ACC112 (cell line): ENCODE measurements around the gene GRIA4.

Source experiments
- H2AFZ ChIP-seq: fragments of 200-600 bp; sonication (generic); one replicate; pipeline ENCODE4 v1.6.0; 2017; ENCODE audit warnings: antibody characterized with exemption, low read length; ENCODE audit not compliant: unreplicated experiment
- H3K27ac ChIP-seq: fragments of 200-600 bp; sonication (generic); 2 replicates; pipeline ENCODE4 v1.5.1; 2014; ENCODE audit warnings: low read depth, mild to moderate bottlenecking, antibody characterized with exemption, low read length, moderate library complexity
- H3K27me3 ChIP-seq: fragments of 200-600 bp; sonication (generic); 2 replicates; pipeline ENCODE4 v1.6.1; 2014; ENCODE audit warnings: mild to moderate bottlenecking, antibody characterized with exemption, low read length, moderate library complexity, mixed read lengths; ENCODE audit not compliant: insufficient read depth
- H3K36me3 ChIP-seq: fragments of 200-600 bp; sonication (generic); 2 replicates; pipeline ENCODE4 v1.6.1; 2016; ENCODE audit warnings: mild to moderate bottlenecking, antibody characterized with exemption, low read length, moderate library complexity, mixed read lengths; ENCODE audit not compliant: insufficient read depth
- H3K4me1 ChIP-seq: fragments of 200-600 bp; sonication (generic); one replicate; pipeline ENCODE4 v1.6.1; 2016; ENCODE audit warnings: low read length, mixed read lengths; ENCODE audit not compliant: insufficient read depth, unreplicated experiment, control insufficient read depth
- H3K4me3 ChIP-seq: fragments of 200-600 bp; sonication (generic); 2 replicates; pipeline ENCODE4 v1.5.1; 2014; ENCODE audit warnings: mild to moderate bottlenecking, low read depth, low read length
- H3K79me2 ChIP-seq: fragments of 200-600 bp; sonication (generic); one replicate; pipeline ENCODE4 v1.6.0; 2016; ENCODE audit warnings: low read length; ENCODE audit not compliant: control insufficient read depth, unreplicated experiment, insufficient read depth

GRIA4 gene

DNA sequence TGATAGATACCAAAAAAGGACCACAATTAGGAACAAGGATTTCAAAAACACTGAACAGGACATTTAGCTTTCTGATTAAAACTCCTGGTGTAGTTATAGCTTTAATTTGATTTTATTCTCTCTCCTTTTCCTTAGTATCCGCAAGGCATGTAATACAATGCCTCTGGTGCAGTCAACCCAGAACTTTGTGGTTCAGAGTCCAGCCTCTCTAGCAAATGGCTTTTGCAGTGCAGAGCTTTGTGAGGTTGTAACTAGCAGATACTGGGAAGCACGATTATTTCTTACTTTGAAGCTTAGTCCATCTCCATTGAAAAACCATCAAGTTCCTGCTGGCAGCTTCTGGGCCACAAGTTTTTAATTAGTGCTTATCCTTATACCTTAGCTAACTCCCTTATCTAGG is 79.8 kb downstream of the GRIA4 start:
- Histone ChIP-seq H2AFZ (no peak overlapping the region), H3K27me3 (peaks cover 6% of the 10 kb centered on the region; the same call in 1 of the 2 replicates), H3K36me3 (no peaks in the 10 kb centered on the region), H3K4me1 (no peaks in the 10 kb centered on the region), H3K79me2 (no peaks in the 10 kb centered on the region), H3K27ac (no peak overlapping the region), H3K4me3 (no peak overlapping the region)

DNA sequence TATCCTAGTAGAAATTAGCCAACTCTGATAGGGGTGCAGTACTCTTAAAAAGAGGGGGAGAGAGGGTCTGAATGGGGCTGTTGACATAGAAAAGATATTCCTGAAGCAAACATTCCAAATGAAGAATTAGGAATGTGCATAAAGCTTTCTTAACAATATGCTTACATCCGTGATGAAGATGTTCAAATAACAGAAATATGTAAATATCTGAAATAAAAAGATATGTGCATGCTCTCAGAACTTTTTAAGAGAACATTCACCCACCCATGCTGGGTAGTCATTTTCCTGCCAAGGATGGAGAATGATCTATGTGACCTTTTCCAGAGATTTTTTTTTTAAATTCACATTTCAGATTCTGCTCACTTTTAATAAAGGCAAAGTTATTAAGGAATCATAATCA is 80.6 kb downstream of the GRIA4 start:
- Histone ChIP-seq H3K4me1 (no peaks in the 10 kb centered on the region), H3K79me2 (no peaks in the 10 kb centered on the region), H3K27ac (no peak overlapping the region), H2AFZ (no peak overlapping the region), H3K27me3 (peaks cover 6% of the 10 kb centered on the region; the same call in 1 of the 2 replicates), H3K36me3 (no peaks in the 10 kb centered on the region), H3K4me3 (no peak overlapping the region)

DNA sequence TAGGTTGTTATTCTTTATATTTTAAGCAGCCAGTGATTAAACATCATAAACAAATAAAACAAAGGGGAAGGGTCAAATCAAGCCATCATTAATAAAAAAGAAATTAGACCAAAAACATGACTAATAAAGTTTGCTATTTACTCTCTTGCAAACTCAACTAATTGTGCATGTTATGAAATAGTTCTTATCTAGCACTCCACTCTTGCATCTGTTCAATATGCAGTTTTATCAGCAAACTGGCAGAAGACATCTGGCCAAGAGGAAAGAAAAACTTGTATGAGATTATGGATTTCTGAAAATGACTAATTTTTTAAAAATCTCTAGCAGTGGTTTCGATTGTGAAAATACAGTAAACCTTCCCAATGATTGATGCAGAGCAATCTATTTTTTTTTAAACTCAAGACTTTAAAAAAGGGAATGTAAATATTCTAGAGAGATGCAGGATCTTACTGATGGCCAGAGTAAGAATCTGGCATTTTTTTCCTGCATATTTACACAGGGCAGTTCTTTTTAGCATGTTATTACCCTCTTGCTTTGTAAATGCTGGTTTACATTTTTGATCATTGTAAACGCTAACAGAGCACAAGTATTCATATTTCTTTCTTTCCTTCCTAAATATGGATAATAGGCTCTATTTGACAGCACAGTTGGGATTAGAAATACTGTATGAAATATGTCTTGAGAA is 83.3 kb downstream of the GRIA4 start:
- H3K4me3 ChIP-seq = no peak overlapping the region

DNA sequence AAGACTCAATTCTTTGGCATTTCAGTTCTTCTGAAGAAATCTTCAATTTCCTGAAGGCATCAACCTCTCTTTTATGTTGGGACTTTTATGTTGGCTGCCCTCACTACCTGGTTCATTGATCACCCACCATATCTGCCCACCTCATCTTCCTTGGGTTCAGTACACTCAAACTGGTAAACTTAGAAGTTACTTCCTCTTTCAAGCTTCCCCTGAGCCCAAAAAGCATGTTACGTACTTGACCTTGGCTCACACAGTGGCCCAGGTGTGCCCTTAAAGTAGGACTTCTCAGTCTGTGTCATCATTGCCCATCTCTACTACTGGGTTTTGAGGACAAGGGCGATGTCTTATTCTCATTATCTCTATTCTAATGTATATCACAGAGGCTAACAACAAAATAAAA is 86.1 kb downstream of the GRIA4 start:
- Histone ChIP-seq H3K4me1 (no peaks in the 10 kb centered on the region), H3K27ac (no peak overlapping the region), H3K79me2 (no peaks in the 10 kb centered on the region), H3K27me3 (peaks cover 17% of the 10 kb centered on the region; the same call in 1 of the 2 replicates), H3K36me3 (no peaks in the 10 kb centered on the region), H3K4me3 (no peak overlapping the region), H2AFZ (no peak overlapping the region)

More for the DNA sequence above, 83.3 kb downstream of the GRIA4 start:
- Histone ChIP-seq H3K4me1 (no peaks in the 10 kb centered on the region), H3K36me3 (no peaks in the 10 kb centered on the region), H3K27me3 (peaks cover 3% of the 10 kb centered on the region; the same call in 1 of the 2 replicates), H3K27ac (no peak overlapping the region), H2AFZ (no peak overlapping the region), H3K79me2 (no peaks in the 10 kb centered on the region)

DNA sequence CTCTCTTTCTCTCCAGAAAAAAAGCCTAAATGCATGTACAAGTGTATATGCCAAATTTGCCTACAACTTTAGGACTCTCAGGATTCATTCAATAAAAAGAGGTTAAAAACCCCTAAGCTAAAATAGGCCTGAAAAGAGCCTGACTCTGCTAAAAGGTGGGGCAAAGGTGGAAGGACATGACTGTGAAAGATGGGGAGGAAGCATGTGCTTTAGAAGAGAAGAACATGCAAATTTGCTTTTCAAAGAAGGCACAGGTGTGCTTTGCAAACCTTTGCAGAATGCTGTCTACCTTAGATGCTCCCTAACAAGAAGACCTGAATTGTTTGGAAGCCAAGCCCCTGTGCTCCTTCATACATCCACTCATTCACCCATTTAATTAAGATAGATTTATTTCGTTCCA is 87.4 kb downstream of the GRIA4 start:
- Histone ChIP-seq H2AFZ (no peak overlapping the region), H3K36me3 (no peaks in the 10 kb centered on the region), H3K27me3 (peaks cover 18% of the 10 kb centered on the region; the same call in 1 of the 2 replicates)

DNA sequence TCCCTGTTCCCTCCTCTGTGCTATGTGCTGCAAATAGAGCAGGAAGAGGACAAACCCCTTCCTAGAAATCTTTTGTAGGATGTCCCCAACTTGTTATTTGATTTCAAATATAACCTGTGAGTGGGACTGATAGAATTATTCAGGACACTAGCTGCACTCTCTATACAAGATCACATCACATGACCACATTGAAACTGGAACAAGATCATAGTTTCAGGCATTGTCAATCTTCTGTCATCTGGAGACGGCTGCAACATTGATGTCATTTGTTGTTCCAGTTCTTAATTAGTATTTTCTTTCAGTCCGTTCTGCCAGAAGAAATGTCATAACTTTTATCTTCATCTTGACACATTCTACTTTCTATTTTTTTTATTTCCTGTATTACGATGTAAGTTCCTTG is 89.3 kb downstream of the GRIA4 start:
- Histone ChIP-seq H3K36me3 (no peaks in the 10 kb centered on the region), H3K4me3 (no peak overlapping the region), H3K4me1 (no peaks in the 10 kb centered on the region), H2AFZ (no peak overlapping the region), H3K27ac (no peak overlapping the region), H3K79me2 (no peaks in the 10 kb centered on the region), H3K27me3 (peaks cover 18% of the 10 kb centered on the region; the same call in 1 of the 2 replicates)

More for the DNA sequence above, 87.4 kb downstream of the GRIA4 start:
- no peak overlapping the region for H3K27ac ChIP-seq
- H3K4me3 ChIP-seq = no peak overlapping the region
- H3K4me1 ChIP-seq = no peaks in the 10 kb centered on the region
- H3K79me2 ChIP-seq = no peaks in the 10 kb centered on the region

DNA sequence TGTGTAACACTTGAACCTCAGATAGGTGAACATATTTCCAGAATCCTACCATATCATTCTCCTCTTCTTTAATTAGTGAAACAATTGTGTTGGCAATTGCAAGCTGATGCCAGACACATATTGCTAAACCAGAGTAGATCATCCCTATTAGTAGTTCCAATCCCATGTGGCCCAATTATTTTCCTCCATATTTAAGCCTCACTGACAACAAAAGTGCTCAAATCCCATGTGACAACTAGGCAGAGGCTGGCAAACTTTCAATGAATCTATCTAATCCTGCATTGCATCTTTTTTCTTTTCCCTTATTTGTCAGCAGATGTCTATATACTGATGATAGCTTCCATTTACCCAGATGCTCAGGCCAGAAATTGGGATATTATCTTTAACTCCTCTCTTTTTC is 90.4 kb downstream of the GRIA4 start:
- Histone ChIP-seq H3K27me3 (peaks cover 18% of the 10 kb centered on the region; the same call in 1 of the 2 replicates), H3K36me3 (no peaks in the 10 kb centered on the region), H3K79me2 (no peaks in the 10 kb centered on the region), H3K4me1 (no peaks in the 10 kb centered on the region), H3K27ac (no peak overlapping the region), H2AFZ (no peak overlapping the region), H3K4me3 (no peak overlapping the region)

DNA sequence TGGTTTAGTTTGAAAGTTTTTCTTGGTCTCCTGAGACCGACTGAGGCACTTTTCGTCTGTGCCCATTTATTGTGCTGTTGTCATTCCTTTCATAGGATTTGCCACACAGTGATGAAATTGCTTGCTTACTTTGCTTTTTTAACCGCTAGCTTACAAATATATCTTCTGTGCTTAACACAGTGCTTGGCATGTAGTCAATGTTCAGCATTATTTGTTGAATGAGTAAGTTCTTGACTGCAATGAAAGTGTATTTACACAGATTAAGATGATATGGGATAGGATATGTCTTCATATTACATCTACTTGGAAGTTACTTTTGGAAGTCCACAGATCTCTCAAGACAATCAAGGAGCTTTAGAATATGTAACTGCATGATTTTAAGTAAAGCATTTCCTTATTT is 91.2 kb downstream of the GRIA4 start:
- no peaks in the 10 kb centered on the region for H3K4me1 ChIP-seq
- no peaks in the 10 kb centered on the region for H3K79me2 ChIP-seq
- H3K4me3 ChIP-seq = no peak overlapping the region
- no peak overlapping the region for H3K27ac ChIP-seq
- H3K36me3 ChIP-seq = no peaks in the 10 kb centered on the region
- no peak overlapping the region for H2AFZ ChIP-seq
- peaks cover 18% of the 10 kb centered on the region; the same call in 1 of the 2 replicates for H3K27me3 ChIP-seq

DNA sequence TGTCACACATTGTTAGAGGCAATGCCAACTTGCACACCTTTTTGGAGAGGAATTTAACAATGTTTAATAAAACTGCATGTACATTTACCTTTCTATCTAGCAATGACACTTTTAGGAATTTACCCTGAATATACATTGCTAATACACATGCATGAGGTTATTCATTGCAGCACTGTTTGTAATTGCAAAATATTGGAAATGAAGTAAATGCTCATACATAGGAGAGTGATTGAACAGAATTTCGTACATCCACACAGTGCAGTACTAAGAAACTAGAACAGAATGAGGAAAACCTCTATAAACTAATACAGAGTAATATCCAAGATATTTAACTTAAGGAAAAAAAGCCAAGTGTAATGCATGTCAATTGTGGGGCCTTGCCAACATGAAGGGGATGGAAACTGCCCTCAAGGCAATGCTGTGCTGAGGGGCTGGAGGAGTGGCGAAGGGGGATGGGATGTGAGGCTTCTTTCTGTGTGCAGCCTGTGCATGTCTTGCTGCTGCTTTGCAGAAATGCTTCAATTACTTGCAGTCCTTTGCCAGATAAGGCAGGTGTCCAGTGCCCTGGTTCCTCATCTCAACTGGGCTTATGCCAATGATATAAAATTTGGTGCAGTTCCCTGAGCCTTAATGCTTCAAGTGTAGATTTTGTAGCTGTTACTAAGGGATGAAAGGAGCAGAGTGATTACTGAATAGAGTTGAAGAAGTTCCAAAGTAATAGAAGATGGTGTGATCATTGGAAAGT is 96.1 kb downstream of the GRIA4 start:
- Histone ChIP-seq H3K79me2 (no peaks in the 10 kb centered on the region), H3K27me3 (peaks cover 15% of the 10 kb centered on the region), H3K4me1 (no peaks in the 10 kb centered on the region)

DNA sequence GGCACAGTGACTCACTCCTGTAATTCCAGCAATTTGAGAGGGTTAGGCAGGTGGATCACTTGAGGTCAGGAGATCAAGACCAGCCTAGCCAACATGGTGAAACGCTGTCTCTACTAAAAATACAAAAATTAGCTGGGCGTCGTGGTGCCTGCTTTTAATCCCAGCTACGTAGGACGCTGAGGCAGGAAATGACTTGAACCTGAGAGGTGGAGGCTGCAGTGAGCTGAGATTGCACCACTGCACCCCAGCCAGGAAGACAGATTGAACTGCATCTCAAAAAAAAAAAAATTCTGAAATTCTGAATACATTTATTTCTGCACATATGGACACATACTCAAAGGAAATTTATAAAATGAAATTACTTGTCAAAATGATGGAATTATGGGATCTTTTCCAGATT is 103.2 kb downstream of the GRIA4 start:
- Histone ChIP-seq H3K79me2 (no peaks in the 10 kb centered on the region), H3K4me1 (no peaks in the 10 kb centered on the region)

More for the DNA sequence above, 96.1 kb downstream of the GRIA4 start:
- Histone ChIP-seq H3K36me3 (no peaks in the 10 kb centered on the region), H2AFZ (no peak overlapping the region), H3K4me3 (no peak overlapping the region), H3K27ac (no peak overlapping the region)

DNA sequence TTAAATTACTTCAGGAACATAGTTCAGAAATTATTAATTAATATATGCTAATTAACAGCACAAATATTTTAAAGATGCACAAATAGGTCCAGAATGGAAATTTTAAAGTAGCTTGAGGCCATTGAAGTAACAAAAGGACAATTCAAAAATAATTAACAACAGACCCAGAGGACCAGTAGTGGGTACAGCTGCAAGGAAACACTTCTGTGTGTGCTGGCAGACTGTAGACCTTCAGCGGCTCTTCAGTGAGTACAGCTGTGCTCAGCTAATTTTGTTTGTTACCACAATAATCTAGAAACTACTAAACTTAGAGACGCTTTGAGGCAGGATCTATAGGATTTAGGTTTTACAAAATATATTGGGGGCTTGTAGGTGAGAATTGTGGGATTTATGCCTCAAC is 103.8 kb downstream of the GRIA4 start:
- no peaks in the 10 kb centered on the region for H3K36me3 ChIP-seq
- H3K79me2 ChIP-seq = no peaks in the 10 kb centered on the region
- no peak overlapping the region for H3K27ac ChIP-seq
- peaks cover 1% of the 10 kb centered on the region for H3K4me1 ChIP-seq
- no peaks in the 10 kb centered on the region for H3K27me3 ChIP-seq
- H2AFZ ChIP-seq = no peak overlapping the region
- H3K4me3 ChIP-seq = no peak overlapping the region

More for the DNA sequence above, 103.2 kb downstream of the GRIA4 start:
- Histone ChIP-seq H3K27me3 (no peaks in the 10 kb centered on the region), H3K36me3 (no peaks in the 10 kb centered on the region), H2AFZ (no peak overlapping the region), H3K27ac (no peak overlapping the region), H3K4me3 (no peak overlapping the region)
